Smooth muscle cell (in vitro differentiated cells): ENCODE data around the gene CLEC17A. TPM values are rescaled to one million over a fixed set of nuclear protein-coding genes. Genes with fewer than 3 reads are reported as not detected.

Source experiments
- DNase-seq: peaks from one replicate; lab custom pipeline; 2025; ENCODE audit not compliant: unreplicated experiment; lab: John Stamatoyannopoulos, UW
- H2AFZ ChIP-seq: fragments of 200-600 bp; sonication (generic); 2 replicates; pipeline ENCODE4 v1.6.0; 2016; ENCODE audit warnings: antibody characterized with exemption, low read depth, mild to moderate bottlenecking
- H3F3A ChIP-seq: fragments of 200-600 bp; sonication (generic); 2 replicates; pipeline ENCODE4 v1.6.0; 2017; ENCODE audit warnings: antibody characterized with exemption, low read depth
- H3K27ac ChIP-seq: fragments of 200-600 bp; sonication (generic); 2 replicates; pipeline ENCODE4 v1.5.1; 2016; ENCODE audit warnings: low read depth, mild to moderate bottlenecking
- H3K27me3 ChIP-seq: fragments of 200-600 bp; sonication (generic); 2 replicates; pipeline ENCODE4 v1.6.1; 2016; ENCODE audit warnings: low read depth, mild to moderate bottlenecking
- H3K36me3 ChIP-seq: fragments of 200-600 bp; sonication (generic); 2 replicates; pipeline ENCODE4 v1.5.1; 2016; ENCODE audit warnings: low read depth
- H3K4me1 ChIP-seq: fragments of 200-600 bp; sonication (generic); 2 replicates; pipeline ENCODE4 v1.5.1; 2016; ENCODE audit warnings: low read depth
- H3K4me2 ChIP-seq: fragments of 200-600 bp; sonication (generic); 2 replicates; pipeline ENCODE4 v1.6.0; 2016; ENCODE audit warnings: mild to moderate bottlenecking
- H3K4me3 ChIP-seq: fragments of 200-600 bp; sonication (generic); 2 replicates; pipeline ENCODE4 v1.5.1; 2016; ENCODE audit warnings: mild to moderate bottlenecking
- H3K79me2 ChIP-seq: fragments of 200-600 bp; sonication (generic); 2 replicates; pipeline ENCODE4 v1.6.0; 2016; ENCODE audit warnings: low read depth, mild to moderate bottlenecking
- H3K9ac ChIP-seq: fragments of 200-600 bp; sonication (generic); 2 replicates; pipeline ENCODE4 v1.6.0; 2016; ENCODE audit warnings: low read depth
- H3K9me3 ChIP-seq: fragments of 200-600 bp; sonication (generic); replicated peaks from 2 replicates; pipeline ENCODE4 v1.5.1; 2016; ENCODE audit warnings: low read depth
- H4K20me1 ChIP-seq: fragments of 200-600 bp; sonication (generic); 2 replicates; pipeline ENCODE4 v1.6.0; 2016; ENCODE audit warnings: low read depth
- WGBS: methylation state at CpG from one replicate; pipeline ENCODE4 v1.1.7; 2016; ENCODE audit warnings: low lambda C conversion rate; 5-methylcytosine and 5-hydroxymethylcytosine counted together
- polyA plus RNA-seq: library from polyadenylated mRNA; unstranded; fragments of >200 nt; fragmentation: Nextera tagmentation; extraction: Ambion mirVana; gene quantifications from 2 replicates; pipeline ENCODE4 v1.2.1, GENCODE V29; 2016
- total RNA-seq: library from RNA; depleted of rRNA; stranded (reverse); fragments of >200 nt; gene quantifications from 2 replicates; pipeline ENCODE4 v1.2.3, GENCODE V29; 2014
- TF ChIP-seq, protein P1 (sequence below): fragments of 200-600 bp; sonication (generic); IDR thresholded peaks from 2 replicates; pipeline ENCODE4 v1.5.1; 2017; ENCODE audit warnings: borderline replicate concordance, mild to moderate bottlenecking, antibody characterized with exemption; ENCODE audit not compliant: insufficient read depth, poor library complexity, severe bottlenecking

The CLEC17A gene
- total and polyA plus RNA-seq, 2 experiments from 2014 or later, result not detected

DNA sequence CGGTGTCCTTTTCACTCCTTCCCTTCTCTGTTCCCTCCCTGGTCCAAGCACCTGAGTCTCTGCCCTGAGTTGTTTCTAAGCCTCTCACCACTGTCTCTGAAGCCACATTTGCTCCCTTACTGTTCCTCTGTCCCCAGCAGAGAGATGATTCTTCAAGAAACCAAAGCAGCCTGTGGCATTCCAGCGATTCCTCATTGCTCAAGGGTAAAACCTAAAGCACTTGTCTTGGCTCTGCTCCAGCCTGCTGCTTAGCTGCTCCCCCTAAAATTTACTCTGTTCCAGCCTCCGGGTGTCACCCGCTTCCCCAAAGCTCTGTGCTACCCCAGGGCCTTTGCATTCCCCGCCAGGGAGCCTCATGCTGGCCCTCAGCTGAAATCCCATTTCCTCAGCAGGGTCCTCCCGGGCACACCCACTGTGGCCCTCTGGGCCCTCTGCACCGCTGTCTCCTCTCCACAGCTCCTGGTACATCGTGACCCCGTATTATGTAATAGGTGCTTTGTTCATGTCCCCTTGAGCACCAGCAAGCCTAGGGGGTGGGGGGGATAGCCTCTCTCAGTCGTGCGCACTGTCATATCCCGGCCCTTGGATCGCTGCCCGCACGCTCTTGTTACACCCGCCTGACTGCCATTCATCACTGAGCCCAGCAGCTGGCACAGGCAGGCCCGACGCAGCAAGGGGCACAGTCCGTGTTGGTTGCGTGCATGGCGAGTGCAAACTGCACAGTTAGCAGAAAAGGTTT is 37.7 kb upstream of the CLEC17A start:
- Histone ChIP-seq H3K9me3 (no peaks in the 10 kb centered on the region), H3K4me3 (no peak overlapping the region), H3F3A (no peaks in the 10 kb centered on the region), H3K36me3 (no peaks in the 10 kb centered on the region), H2AFZ (no peak overlapping the region), H3K79me2 (peaks cover 36% of the 10 kb centered on the region), H3K27me3 (no peaks in the 10 kb centered on the region), H3K4me1 (no peaks in the 10 kb centered on the region), H3K27ac (no peak overlapping the region), H3K9ac (no peak overlapping the region), H3K4me2 (no peak overlapping the region), H4K20me1 (peaks cover 62% of the 10 kb centered on the region)
- WGBS, result 92% methylated on average over 21 of the region's 21 CpGs
- TF ChIP-seq, protein P1, sequence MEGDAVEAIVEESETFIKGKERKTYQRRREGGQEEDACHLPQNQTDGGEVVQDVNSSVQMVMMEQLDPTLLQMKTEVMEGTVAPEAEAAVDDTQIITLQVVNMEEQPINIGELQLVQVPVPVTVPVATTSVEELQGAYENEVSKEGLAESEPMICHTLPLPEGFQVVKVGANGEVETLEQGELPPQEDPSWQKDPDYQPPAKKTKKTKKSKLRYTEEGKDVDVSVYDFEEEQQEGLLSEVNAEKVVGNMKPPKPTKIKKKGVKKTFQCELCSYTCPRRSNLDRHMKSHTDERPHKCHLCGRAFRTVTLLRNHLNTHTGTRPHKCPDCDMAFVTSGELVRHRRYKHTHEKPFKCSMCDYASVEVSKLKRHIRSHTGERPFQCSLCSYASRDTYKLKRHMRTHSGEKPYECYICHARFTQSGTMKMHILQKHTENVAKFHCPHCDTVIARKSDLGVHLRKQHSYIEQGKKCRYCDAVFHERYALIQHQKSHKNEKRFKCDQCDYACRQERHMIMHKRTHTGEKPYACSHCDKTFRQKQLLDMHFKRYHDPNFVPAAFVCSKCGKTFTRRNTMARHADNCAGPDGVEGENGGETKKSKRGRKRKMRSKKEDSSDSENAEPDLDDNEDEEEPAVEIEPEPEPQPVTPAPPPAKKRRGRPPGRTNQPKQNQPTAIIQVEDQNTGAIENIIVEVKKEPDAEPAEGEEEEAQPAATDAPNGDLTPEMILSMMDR, result no peak
- DNase-seq, result no peak

DNA sequence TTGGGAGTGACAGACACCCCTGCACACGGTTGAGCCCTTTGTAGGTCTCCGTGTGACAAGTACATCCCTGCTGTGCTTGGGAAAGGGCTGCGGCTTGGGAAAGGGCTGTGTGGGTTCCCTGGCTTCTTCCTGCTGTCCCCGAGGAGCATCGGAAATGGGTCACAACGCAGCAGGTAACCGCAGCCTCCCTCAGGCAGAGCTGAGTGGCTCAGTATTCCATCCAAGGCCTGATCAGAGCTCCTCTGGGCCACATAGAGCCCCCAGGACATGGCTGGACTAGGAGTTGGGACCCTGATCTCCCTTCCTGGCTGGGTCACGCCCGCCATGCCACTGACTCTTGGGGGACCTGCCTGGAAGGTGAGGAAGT is 37.2 kb upstream of the CLEC17A start:
- Histone ChIP-seq H3K4me1 (no peaks in the 10 kb centered on the region), H3K9me3 (no peaks in the 10 kb centered on the region), H3K27me3 (no peaks in the 10 kb centered on the region), H3K4me2 (no peak overlapping the region), H3K27ac (no peak overlapping the region), H3F3A (no peaks in the 10 kb centered on the region), H3K9ac (no peak overlapping the region), H4K20me1 (peaks cover 58% of the 10 kb centered on the region), H3K79me2 (peaks cover 36% of the 10 kb centered on the region), H2AFZ (no peak overlapping the region), H3K36me3 (no peaks in the 10 kb centered on the region), H3K4me3 (no peak overlapping the region)
- DNase-seq, result no peak
- TF ChIP-seq, protein P1, result no peak
- WGBS, result 97% methylated on average over 9 of the region's 9 CpGs

DNA sequence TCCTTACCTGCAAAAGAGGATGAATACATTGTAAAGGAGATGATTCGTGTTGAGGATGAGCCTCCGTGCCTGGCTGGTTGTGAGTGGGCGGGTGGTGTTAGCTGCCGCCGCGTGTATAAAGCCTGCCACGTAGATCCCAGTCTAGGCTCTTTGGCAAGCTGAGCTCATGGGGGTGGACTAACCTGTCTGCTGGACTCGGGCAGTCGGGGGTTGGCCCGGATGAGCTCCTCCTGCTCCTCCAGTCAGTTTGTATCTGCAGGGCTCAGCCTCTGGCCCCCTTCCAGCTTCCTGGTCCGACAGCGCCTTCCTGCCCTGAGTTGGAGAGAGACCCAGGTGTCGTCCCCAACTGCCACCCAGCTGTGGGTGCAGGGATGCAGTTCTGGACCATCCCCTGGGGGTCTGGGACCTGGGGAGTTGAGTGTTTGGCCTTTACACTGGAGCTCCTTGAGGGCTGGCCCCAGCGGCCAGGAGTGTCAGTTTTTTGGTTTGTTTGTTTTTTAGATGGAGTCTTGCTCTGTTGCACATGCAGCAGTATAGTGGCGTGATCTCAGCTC is 32.6 kb upstream of the CLEC17A start:
- no peaks in the 10 kb centered on the region for H3K36me3 ChIP-seq
- H3F3A ChIP-seq, result no peaks in the 10 kb centered on the region
- no peak overlapping the region for H3K4me3 ChIP-seq
- no peaks in the 10 kb centered on the region for H3K4me1 ChIP-seq
- peak overlapping the region; percentile 17 for H3K27ac ChIP-seq
- H3K9me3 ChIP-seq, result no peaks in the 10 kb centered on the region
- no peaks in the 10 kb centered on the region for H3K27me3 ChIP-seq
- H3K4me2 ChIP-seq, result peak overlapping the region; percentile 29
- 58% methylated on average over 13 of the region's 15 CpGs for WGBS
- peaks cover 33% of the 10 kb centered on the region for H4K20me1 ChIP-seq
- DNase-seq, result no peak
- H2AFZ ChIP-seq, result no peak overlapping the region
- peaks cover 18% of the 10 kb centered on the region for H3K79me2 ChIP-seq
- TF ChIP-seq, protein P1, result no peak
- no peak overlapping the region for H3K9ac ChIP-seq
